Breast epithelium (tissue), 3 donors: ENCODE data around the gene EP300.

Experiments
- CTCF ChIP-seq, 3 donors: fragments of 450-650 bp; IDR thresholded peaks; one replicate each; pipeline ENCODE4 v1.5.1; 2016 to 2017; ENCODE audit warnings: antibody characterized with exemption in 3 of 3, mild to moderate bottlenecking in 3 of 3, moderate library complexity in 3 of 3
- POLR2A ChIP-seq: fragments of 450-650 bp; IDR thresholded peaks from one replicate; pipeline ENCODE4 v1.6.1; 2016; ENCODE audit warnings: antibody characterized with exemption, mild to moderate bottlenecking, moderate library complexity

GRCh38 chr22:41128606-41129005 is 36.2 kb downstream of the EP300 start:
- no peak for TF ChIP-seq CTCF (IDR thresholded peaks at IDR 0.05)
- TF ChIP-seq POLR2A = no peak
